ENCODE results near the gene FAM221B.

The FAM221B gene

DNA sequence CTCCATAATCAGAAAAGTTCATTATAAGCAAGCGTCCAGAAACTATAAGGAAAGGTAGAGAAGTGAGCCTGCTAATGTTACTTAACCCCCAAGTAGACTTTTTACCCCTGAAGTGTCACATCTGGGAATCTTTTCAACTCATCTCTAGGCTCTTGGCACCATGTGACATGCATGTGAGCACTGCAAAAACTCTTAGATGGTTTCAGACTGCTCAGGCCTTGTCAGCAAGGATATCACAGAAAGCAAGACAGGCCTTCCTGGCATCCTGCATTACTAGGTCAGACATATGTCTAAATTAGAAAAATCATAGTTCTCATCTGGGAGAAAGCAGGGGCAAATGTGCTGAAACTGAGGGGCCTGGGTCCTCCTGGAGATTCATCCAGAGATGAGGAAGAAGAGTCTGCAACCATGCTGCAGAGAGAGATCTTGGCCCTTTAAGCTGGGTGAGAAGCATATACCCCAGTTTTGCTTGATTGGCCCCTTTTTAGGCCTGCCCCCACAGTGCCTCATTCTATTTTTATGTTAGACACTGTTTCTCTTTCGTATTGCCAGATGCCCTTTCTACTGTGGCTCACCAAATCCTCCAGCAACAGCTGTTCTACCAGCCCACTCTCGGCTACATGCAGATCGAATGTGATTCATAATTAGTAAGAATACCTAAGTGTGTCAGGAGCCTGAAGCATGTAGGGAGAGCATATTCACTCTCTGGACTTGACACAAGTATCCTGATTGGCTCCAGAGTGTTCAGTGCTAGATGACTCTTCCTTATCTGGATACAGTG lies 19.4 kb upstream of the FAM221B start:
- no peak for DNase-seq (ENCODE audit: low read depth in 2 of 2, low spot score in 1 of 2)

DNA sequence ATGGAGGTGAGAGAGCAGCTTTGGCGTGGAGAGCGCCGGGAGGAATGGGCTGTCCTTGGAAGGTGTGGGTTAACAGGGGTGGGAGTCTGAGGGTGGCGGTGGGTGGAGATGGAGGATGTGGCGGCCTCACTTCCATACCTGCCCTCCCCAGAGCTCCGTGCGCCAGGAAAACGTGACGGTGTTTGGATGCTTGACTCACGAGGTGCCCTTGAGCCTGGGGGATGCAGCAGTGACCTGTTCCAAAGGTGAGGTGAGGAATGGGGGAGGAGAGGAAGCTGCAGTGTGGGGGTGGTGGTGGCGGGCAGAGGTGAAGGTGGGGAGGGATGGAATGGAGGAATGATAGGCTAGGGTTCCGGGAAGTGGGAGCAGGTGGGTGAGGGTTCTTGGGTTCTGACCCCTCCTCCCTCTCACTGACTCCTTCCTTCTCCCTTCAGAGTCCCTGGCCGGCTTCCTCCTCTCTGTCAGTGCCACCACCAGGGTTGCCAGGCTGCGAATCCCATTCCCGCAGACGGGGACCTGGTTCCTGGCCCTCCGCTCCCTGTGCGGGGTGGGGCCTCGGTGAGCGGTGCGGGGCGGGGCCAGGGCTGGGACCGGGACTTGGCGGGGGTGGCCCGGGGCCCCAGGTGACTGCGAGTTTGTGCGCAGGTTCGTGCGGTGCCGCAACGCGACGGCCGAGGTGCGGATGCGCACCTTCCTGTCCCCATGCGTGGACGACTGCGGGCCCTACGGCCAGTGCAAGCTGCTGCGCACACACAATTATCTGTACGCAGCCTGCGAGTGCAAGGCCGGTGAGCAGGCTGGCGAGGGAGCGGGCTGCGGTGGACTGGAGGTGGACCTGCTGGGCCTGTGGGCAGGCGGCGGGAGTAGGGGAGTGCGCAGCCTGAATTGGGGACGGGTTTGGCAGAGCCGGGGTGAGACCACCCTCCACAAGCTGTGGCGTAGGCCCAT lies 17.6 kb upstream of the FAM221B start:
- no peak for DNase-seq (ENCODE audit: low read depth in 2 of 2, low spot score in 1 of 2)

DNA sequence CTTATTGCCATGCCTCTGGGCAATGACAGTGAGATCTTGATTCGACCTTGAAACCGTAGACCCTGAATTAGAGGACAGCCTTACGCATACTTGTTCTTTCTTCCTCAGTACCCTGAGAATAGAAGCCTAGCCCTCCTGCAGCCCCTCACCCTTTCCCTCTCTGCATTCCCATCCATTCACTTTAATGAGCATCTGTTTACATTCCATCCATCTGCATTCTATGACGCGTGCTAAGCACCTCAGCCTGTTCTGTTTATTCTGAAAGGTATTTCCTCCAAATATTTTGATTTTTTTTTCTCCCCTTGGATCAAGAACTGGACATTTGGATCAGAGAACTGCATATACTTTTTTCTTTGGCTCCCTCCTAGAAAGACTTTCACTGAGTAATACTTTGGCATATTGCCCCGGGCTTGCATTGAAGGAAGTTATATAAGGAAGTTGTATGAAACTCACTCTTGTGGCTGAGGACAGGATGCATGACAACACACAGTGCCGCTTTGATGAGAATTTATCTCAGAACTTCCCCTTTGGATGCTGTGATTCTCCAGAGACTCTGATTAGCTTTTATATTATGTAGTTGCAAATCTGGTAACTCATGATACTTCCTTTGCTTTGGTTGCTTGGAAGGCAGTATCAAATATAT lies 16.2 kb upstream of the FAM221B start:
- DNase-seq (ENCODE audit: low read depth in 2 of 2, low spot score in 1 of 2): no peak

DNA sequence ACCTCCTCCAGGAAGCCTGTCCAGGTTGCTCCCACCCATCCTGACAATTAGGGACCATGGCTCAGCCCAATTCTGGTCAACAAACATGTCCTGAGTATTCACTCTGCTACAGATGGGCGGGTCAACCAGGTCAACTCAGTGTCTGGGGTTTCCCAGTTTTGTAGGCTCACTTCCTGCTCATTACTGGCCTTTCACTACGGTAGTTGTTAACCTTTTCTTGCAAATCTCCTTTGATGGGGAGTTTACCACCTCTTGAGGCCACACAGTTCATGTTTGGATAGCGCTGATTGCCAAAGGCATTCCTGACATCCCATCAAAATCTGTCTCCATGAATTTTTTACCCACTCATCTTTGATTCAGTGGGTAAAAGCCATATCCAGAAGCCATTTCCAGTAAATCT lies 14.3 kb upstream of the FAM221B start:
- DNase-seq (ENCODE audit: low read depth in 2 of 2, low spot score in 1 of 2): no peak

DNA sequence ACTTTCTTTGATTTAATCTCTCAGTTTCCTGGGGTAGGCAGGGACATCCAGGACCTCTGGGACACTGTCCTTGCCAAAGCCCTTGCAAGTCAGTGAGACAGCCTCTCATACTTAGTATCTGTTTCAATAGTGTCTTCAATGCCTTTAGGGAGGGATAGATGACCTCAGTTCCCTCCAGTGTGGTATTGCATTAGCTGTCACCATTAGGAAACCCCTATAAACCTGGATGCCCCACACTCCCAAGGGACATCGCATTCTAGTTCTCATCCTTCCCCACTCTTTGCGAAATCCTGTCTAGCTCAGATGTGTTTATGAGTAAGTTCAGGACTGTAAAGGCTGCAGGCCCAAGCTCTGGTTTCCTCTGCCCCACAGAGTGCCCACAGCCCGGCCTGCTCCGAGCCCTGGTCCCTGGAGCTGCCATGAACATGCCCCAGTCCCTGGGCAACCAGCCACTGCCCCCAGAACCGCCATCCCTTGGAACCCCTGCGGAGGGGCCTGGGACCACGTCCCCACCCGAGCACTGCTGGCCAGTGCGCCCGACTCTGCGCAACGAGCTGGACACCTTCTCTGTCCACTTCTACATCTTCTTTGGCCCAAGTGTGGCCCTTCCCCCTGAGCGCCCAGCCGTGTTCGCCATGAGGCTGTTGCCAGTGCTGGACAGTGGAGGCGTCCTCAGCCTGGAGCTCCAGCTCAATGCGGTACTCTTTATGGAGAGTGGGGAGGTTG lies 13.7 kb upstream of the FAM221B start:
- no peak for DNase-seq (ENCODE audit: low read depth in 2 of 2, low spot score in 1 of 2)

DNA sequence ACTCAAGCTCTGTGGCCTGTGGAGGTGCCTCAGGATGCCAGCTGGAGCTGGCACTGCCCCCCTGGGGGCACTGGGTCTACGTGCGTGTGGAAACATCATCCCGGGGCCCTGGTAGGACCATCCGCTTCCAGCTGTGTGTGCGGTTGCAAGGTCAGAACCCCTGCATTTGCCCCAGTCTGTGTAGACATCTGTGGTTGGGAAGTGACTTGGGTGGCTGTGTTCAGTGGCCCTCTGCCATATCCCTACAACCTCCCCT lies 13.0 kb upstream of the FAM221B start:
- DNase-seq (ENCODE audit: low read depth in 2 of 2, low spot score in 1 of 2): no peak

DNA sequence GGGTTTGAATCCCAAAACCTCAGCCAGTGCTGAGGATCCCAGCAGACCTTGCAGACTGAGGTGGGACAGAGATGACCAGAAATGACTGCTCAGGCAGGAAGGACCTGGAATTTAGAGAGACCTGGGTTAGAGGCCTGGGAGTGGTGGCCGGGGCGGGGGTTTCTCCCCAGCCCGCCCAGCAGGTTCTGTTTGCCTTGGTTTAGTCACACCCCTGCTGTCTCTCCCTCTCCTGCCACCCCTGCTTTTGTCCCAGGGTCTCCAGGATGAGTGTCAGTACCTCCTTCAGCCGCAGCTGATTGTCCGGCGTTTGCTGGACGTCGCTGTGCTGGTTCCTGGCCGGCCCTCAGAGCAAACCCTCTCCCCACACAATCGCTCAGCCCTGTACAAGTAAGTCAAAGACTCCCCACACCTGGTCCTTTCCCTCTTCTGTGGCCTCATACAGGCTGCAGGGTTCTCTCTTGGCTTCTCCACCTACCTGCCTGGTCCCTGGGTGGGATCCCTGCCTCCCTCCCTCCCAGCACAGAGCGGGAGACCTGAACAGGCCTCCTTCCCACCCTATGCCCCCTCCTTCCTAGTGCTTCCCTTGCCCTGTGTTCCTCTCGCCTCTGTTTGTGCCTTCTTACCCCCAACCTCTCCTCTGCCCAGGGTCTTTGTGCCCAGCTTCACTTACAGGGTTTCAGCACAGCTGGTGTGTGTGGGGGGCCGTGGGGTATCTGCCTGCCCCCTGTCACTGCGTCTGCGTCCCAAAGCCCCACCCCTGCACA lies 12.5 kb upstream of the FAM221B start:
- DNase-seq (ENCODE audit: low read depth in 2 of 2, low spot score in 1 of 2): no peak

DNA sequence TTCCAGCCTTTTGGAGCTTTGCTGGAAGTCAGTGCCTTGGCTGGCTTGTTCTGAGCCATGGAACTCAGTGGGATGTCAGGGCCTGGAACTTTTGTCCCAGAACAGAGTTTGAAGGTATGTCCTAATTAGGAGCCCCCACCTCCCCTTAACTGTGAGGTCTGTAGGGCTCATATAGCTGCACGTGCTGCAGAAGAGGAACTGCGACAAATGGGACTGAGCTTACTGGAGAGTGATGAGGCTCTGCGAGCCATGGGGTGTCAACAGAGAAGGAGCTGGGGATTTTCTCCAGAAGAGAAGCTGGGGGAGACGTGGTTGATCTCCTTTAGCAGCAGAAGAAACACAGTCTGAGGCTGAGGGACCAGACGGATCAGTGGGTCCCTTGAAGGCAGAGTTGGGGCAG lies 11.4 kb upstream of the FAM221B start:
- DNase-seq (ENCODE audit: low read depth in 2 of 2, low spot score in 1 of 2): no peak

DNA sequence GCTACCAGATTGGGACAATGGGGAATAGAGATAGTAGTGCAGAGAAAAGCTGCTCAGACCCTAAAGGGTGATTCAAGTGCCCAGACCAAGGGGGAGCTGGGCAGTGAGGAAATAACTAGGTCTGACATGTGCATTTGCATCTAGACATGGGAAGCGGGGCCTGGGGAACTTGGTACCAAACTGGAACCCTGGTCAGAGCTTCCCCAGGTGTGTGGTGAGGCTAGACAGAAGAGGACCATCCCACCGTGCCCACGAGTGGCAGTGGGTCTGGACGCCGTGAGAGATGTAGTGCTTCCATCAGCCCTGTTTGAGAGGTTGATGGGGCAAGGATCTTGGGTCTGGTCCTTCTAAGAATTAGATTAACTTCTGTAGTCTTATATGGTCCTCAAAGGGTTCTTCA lies 8.1 kb upstream of the FAM221B start:
- no peak for DNase-seq (ENCODE audit: low read depth in 2 of 2, low spot score in 1 of 2)

DNA sequence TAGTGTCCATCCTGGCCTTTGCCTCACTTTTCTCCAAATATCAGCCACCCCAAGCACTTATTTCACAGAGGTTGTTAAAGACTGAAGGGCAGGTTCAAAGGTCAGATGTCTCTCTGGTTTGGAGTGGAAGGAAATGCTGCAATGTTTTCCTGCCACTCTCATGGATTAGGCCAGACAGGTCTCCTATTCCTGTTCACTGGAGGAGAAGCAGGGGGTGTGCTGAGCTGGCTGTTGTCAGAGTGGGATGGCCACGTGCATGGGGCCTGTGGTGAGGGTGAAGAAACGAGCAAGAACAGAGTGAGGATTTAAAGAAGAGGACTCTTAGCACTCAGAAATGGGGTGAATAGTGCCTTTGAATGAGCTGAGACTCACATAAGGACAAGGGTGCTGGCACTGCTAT lies 7.2 kb upstream of the FAM221B start:
- DNase-seq (ENCODE audit: low read depth in 2 of 2, low spot score in 1 of 2): no peak

DNA sequence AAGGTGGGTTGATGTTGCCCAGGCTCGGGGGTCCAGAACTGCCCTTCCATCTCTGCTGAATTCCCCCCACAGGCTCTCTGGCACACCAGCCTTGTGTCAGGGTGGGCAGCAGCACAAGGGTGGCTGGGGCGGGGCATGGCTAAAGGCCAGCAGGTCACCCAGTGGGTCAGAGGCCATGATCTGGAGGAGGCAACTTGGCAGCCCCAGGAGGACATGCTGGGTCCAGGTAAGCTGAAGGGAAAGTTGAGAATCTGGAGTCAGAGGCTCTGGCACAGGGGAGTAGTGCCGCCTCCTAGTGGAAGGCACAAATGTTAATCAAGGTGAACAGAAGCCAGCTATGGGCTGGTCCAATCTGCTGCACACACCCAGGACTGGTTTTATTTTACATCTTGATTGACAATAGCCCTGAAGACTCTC lies 6.7 kb upstream of the FAM221B start:
- no peak for DNase-seq (ENCODE audit: low read depth in 2 of 2, low spot score in 1 of 2)

DNA sequence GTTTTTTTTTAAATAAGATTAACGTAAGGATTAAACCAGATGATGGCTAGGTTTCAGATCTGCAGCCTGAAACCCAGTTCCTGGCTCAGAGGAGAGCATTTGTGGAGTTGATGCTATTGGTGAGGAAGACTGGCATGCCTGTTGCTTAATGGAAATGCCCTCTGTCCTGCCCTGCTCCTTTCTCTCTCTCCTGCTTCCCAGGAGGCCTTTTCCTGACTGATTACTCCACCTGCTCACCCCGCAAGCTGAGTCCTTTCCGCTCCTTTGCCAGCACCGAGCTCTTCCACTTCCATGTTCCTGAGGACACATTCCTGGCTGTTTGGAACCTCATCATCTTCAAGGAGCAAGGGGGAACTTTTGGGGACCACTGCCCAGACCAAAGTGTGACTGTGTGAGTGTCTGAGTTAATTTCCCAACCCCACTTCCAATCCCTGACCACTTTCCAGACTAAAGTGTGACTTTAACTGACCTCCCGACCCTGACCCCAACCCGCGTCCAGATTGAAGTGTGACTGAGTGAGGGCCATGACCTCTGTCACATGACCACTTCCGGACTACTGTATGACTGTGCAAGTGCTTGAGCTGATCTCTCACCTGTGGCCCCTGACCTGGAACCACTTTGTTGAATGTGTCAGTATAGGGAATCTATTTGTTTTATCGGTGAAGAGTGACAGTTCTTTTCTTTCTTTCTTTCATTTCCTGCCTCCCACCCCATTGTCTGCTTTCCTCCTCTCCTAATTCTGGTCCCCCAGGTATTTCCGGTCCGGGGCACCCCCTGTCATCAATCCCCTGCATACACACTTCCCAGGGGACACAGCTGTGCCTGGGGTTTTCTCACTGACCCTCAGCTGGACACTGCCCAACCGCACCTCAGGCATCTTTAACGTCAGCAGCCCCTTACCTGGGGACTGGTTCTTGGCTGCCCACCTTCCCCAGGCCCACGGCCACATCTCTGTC lies 6.0 kb upstream of the FAM221B start:
- no peak for DNase-seq (ENCODE audit: low read depth in 2 of 2, low spot score in 1 of 2)

DNA sequence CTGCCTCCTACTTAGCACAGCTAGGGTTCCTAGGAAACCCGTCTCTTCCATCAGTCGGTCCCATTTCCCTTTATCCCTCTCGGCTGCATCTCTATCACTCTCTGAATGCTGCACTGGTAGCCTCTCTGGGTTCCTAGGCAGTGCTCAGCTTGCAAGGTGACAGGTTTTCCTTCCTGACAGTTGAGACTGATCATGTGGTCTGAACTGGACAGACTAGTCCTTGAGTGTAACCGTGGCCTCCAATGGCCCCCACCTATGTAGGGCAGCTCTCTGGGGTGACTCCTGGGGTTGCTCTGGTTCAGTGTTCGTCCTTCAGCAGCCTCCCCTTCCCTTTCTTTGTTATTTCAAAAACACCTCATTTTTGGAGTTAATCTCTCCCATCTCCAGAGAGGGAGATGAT lies 4.3 kb upstream of the FAM221B start:
- no peak for DNase-seq (ENCODE audit: low read depth in 2 of 2, low spot score in 1 of 2)

DNA sequence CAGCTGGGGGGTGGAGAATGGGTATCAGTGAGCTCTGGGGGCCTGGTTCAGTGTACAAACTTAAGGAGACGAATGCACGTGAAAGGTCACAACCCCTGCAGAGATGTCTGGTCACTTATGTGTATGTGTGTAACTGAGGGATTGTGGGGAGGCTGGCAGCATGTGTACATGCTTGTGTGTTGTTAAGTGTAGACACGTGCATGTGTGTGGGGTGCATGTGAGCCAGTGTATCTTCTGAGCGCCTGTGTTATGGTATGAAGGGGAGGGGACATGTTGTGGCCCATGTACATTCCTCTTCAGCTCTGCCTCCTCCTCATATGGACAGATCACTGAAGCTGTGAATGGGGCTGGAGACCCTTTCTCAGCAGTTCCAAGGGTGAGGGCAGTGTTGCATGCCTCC lies 2.5 kb upstream of the FAM221B start:
- DNase-seq (ENCODE audit: low read depth in 2 of 2, low spot score in 1 of 2): no peak

DNA sequence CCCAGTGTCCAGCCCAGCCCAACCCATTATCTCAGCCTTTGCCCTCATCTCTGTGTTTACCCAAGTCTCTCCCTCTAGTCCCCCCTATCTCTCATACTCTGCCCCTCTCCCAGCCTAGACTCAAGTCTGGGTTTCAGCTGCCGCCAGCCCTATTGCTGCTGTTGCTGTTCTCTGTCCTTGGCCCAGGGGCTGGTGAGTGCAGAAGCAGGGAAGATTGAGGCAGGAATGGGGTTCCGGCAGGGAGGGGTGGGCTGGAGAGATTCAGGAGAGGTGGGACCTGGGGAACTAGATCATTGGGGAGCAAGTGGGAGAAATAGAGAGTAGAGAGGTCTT lies 1.2 kb upstream of the FAM221B start:
- DNase-seq (ENCODE audit: low read depth in 2 of 2, low spot score in 1 of 2): no peak

DNA sequence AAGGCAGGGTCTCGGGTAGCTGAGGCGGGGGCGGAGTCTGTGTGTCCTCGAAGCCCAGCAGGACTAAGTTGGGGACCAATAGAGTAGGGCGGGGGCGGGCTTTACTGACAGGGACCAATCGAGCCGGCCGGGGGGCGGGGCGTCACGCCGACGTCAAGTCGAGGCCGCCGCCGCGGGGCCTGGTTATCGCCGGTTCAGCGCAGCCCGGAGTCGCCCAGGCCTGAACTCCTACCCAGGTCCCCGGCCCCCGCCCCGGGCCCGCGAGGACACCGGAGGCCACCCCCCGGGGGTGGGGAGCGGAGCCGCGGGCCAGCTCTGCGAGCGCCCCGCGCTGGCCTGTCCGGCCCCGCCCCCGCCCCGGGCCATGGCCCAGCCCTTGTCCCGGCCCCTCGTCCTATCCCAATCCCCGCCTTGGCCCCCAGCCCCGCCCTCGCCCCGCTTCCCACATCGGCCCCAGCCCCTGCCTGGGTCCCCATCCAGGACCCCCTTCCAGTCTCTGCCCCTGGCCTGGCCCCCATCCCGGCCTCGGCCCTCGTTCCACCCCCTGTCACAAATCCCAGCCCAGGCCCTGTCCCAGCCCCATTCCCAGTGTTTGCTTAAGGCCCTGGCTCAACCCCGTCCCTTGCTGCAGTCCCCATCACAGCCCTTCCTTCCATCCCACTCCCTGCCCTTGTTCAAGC lies 692 bp upstream of the FAM221B start, which contains the start of gene TMEM8B:
Gene TMEM8B (plus strand): TSS at position 145 of the 680 bp plus-strand sequence. CDS start 220 bp downstream, at position 365.
- peak; percentile 86 to 89 for DNase-seq (ENCODE audit: low read depth in 2 of 2, low spot score in 1 of 2)

DNA sequence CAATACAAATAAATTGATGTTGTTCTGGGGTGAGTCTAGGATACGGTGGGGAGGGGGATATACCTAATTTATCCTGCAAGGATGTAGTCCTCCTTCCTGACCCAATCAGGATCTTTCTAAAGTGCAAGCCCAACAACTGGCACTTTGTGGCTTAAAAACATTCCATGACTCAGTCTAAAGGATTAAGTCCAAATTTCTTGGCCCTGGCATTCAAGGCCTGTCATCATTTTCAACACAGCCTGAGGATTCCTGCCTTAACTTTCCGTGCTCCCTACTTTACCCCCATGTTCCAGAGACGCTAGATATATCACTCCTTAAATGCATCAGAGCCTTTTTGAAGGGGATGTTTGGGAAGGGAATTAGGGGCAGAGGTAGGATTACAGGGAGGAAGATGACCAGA lies 1.0 kb downstream of the FAM221B start:
- no peak for DNase-seq (ENCODE audit: low read depth in 2 of 2, low spot score in 1 of 2)

DNA sequence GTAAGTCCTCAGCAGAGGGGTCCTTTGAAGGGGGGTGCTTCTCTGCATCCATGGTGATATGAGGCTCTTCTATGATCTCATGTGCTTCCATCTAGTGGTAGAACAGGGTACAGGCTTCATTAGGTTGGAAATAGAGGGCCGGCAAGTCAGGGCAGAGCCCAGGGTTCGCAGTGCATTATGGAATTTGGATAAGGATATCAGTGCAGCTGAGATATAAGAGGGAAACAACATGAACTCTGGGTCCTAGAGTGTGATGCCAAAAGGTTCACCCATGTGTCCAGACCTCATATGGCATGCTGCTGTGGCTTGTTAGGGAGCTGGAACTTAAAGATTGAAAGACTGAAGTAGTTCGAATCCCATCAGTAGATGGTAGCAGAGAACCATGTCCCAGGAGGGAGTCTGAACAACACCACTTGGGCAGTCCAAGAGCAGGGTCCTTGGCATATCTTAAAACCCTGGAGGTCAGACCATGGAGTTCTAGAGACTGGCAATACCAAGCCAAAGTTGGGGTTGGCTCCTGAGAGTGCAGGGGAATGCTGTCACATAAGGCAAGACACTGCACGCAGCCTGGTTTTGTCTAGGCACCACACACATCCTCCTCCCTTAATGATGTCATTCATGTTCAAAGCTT lies 2.3 kb downstream of the FAM221B start:
- DNase-seq (ENCODE audit: low read depth in 2 of 2, low spot score in 1 of 2): no peak

DNA sequence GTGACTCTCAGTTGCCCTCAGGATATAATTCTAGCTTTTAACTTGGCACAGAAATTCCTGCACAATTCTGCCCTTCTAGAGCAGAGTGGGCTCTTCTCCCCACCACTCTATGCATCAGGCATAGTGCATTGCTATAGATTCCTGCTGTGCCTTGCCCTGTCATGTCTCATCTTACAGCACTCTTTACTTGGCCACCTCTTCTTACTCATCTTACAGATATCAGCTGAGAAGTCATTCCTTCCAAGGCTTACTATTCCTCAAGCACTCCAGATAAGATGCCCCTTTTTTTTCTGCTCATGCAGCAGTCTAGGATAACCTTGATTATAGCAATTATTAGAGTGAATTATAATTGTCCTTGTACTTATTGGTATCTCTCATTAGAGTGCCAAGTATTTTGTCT lies 5.6 kb downstream of the FAM221B start:
- no peak for DNase-seq (ENCODE audit: low read depth in 2 of 2, low spot score in 1 of 2)
